Transverse colon (tissue), 4 donors: ENCODE results near the gene ZSWIM4.

Experiments used
- POLR2A ChIP-seq: fragments of 450-650 bp; IDR thresholded peaks from one replicate; pipeline ENCODE4 v1.6.1; 2016; ENCODE audit warnings: antibody characterized with exemption, mild to moderate bottlenecking, moderate library complexity
- POLR2AphosphoS5 ChIP-seq, 3 donors: sonication (generic); formaldehyde crosslinking; IDR thresholded peaks; one replicate each; pipeline ENCODE4 v1.6.1; 2016; ENCODE audit warnings: antibody characterized with exemption in 3 of 3
- TF ChIP-seq, protein P1 (sequence below), 5 experiments: fragments of 200-600 bp in 3 of 5; fragments of 450-650 bp in 2 of 5; sonication (generic) in 3 of 5; IDR thresholded peaks; 1 replicate in 2 of 5; 2 replicates in 3 of 5; pipeline ENCODE4 v1.5.1; 2016 to 2017; ENCODE audit warnings: antibody characterized with exemption in 5 of 5, inconsistent platforms in 3 of 5, mild to moderate bottlenecking in 2 of 5, moderate library complexity in 1 of 5

DNA sequence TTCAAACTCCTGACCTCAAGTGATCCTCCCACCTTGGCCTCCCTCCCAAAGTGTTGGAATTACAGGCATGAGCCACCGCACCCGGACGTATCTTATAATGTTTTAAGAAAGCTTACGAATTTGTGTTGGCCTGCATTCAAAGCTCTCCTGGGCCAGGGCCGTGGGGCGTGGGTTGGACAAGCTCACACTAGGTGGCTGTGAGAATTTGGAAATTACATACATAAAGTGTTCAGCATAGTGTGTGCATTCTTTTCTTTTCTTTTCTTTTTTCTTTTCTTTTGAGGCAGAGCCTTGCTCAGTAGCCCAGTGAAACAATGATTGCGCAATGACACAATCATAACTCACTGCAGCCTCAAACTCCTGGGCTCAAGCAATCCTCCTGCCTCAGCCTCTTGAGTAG, 2.6 kb downstream of the ZSWIM4 start:
- TF ChIP-seq POLR2A, result no peak
- TF ChIP-seq, protein P1, sequence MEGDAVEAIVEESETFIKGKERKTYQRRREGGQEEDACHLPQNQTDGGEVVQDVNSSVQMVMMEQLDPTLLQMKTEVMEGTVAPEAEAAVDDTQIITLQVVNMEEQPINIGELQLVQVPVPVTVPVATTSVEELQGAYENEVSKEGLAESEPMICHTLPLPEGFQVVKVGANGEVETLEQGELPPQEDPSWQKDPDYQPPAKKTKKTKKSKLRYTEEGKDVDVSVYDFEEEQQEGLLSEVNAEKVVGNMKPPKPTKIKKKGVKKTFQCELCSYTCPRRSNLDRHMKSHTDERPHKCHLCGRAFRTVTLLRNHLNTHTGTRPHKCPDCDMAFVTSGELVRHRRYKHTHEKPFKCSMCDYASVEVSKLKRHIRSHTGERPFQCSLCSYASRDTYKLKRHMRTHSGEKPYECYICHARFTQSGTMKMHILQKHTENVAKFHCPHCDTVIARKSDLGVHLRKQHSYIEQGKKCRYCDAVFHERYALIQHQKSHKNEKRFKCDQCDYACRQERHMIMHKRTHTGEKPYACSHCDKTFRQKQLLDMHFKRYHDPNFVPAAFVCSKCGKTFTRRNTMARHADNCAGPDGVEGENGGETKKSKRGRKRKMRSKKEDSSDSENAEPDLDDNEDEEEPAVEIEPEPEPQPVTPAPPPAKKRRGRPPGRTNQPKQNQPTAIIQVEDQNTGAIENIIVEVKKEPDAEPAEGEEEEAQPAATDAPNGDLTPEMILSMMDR (IDR thresholded peaks at IDR 0.05), result no peak
- TF ChIP-seq POLR2AphosphoS5 (IDR thresholded peaks at IDR 0.05), result no peak
